ENCODE results near the gene RPS21. TPM values are rescaled to one million over a fixed set of nuclear protein-coding genes. Genes with fewer than 3 reads are reported as not detected.

Gene RPS21
- total and polyA plus RNA-seq, 2 of the 4 experiments (the other 2 are of a cell fraction) = 2,710 to 4,298 TPM

DNA sequence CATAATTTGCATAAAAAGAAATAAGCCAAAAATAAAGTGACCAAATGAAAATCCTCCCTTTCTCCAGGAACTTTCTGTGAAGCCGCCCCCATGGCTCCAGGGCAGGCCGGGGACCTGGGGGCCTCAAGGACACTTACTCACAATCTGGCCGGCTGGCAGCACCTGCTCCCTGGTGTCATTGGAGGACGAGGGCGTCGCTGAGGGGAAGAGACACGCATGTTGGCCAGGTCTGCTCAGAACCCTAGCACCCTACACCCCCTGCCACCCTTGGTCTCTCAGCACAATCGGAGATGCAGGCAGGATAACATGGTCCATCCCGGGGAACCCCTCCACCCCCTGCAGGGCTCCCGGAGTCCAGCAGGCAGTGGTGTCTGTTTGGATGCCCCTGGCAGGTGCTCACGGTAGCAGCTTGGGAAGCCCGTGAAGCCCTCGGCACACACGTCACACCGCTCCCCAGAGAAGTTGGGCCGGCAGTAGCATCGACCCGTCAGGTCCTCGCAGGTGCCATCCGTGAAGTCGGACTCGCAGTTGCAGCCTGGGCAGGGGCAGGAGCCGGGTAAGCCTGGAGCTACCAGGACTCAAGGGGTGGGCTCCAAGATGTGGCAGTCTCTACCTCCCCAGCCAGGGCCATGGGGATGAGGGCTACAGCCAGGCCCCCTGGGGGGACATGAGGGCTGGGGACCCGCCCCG lies 41.1 kb upstream of the RPS21 start:
- H3K9me3 ChIP-seq (ENCODE audit: control insufficient read depth, insufficient read depth, low read length) = peaks cover 2% of the 10 kb centered on the region

More for the DNA sequence above, 41.1 kb upstream of the RPS21 start:
- H2BK120ac ChIP-seq (ENCODE audit: low read depth, low read length) = no peak overlapping the region
- DNase-seq = no peak
- no peak overlapping the region for H2AFZ ChIP-seq (replicated peaks; ENCODE audit: low read length, poor library complexity)
- H2BK20ac ChIP-seq (ENCODE audit: low read depth, low read length) = no peak overlapping the region
- TF ChIP-seq RCOR1 (IDR thresholded peaks at IDR 0.05; ENCODE audit: insufficient replicate concordance, low read length) (no peak), USF2 (IDR thresholded peaks at IDR 0.05; ENCODE audit: low read depth, low read length) (no peak), CEBPB (IDR thresholded peaks at IDR 0.05; ENCODE audit: low read depth, low read length) (no peak), MAFK (IDR thresholded peaks at IDR 0.05; ENCODE audit: low read depth, low read length) (no peak), BHLHE40 (IDR thresholded peaks at IDR 0.05; ENCODE audit: low read depth, low read length) (no peak), MAZ (IDR thresholded peaks at IDR 0.05; ENCODE audit: borderline replicate concordance, low read depth, low read length) (no peak), ELK1 (IDR thresholded peaks at IDR 0.05; ENCODE audit: borderline replicate concordance, low read depth, low read length) (no peak), SMC3 (IDR thresholded peaks at IDR 0.05; ENCODE audit: low read depth, low read length) (no peak), FOS (IDR thresholded peaks at IDR 0.05; ENCODE audit: low read depth, low read length) (no peak), RFX5 (IDR thresholded peaks at IDR 0.05; ENCODE audit: low read depth, low read length) (no peak), POLR2A (IDR thresholded peaks at IDR 0.05; ENCODE audit: low read depth, low read length) (no peak), RAD21 (IDR thresholded peaks at IDR 0.05; ENCODE audit: low read length) (no peak), NFE2L2 (IDR thresholded peaks at IDR 0.05; ENCODE audit: low read depth, low read length) (no peak), MXI1 (IDR thresholded peaks at IDR 0.05; ENCODE audit: borderline replicate concordance, low read depth, low read length) (no peak), CHD1 (IDR thresholded peaks at IDR 0.05; ENCODE audit: low read depth, low read length) (no peak)
- TF ChIP-seq, protein P1, sequence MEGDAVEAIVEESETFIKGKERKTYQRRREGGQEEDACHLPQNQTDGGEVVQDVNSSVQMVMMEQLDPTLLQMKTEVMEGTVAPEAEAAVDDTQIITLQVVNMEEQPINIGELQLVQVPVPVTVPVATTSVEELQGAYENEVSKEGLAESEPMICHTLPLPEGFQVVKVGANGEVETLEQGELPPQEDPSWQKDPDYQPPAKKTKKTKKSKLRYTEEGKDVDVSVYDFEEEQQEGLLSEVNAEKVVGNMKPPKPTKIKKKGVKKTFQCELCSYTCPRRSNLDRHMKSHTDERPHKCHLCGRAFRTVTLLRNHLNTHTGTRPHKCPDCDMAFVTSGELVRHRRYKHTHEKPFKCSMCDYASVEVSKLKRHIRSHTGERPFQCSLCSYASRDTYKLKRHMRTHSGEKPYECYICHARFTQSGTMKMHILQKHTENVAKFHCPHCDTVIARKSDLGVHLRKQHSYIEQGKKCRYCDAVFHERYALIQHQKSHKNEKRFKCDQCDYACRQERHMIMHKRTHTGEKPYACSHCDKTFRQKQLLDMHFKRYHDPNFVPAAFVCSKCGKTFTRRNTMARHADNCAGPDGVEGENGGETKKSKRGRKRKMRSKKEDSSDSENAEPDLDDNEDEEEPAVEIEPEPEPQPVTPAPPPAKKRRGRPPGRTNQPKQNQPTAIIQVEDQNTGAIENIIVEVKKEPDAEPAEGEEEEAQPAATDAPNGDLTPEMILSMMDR (conservative IDR thresholded peaks at IDR 0.05; ENCODE audit: low read depth, low read length) = no peak
- no peaks in the 10 kb centered on the region for H4K20me1 ChIP-seq (ENCODE audit: insufficient read depth, low read length)
- peaks cover 2% of the 10 kb centered on the region; the same call in 1 of the 2 replicates for H3K9me1 ChIP-seq (ENCODE audit: insufficient read depth, low read length)
- no peak overlapping the region for H3K14ac ChIP-seq (replicated peaks; ENCODE audit: low read depth, low read length)
- H2AK5ac ChIP-seq (ENCODE audit: low read depth, low read length) = no peak overlapping the region; the same call in 1 of the 2 replicates
- no TSS peak for BruUV-seq (replicated peaks)
- no peak overlapping the region for H3K56ac ChIP-seq (ENCODE audit: extremely low read depth, insufficient read depth, low read length)
- no peak overlapping the region for H3K4me3 ChIP-seq (ENCODE audit: insufficient read depth, low read depth, low read length)
- no peak overlapping the region for H4K5ac ChIP-seq (ENCODE audit: low read depth, low read length)
- no peak overlapping the region for H3K4ac ChIP-seq (ENCODE audit: low read depth, low read length)
- H3K18ac ChIP-seq (ENCODE audit: low read depth, low read length) = no peak overlapping the region
- no peak overlapping the region for H3K27ac ChIP-seq (ENCODE audit: insufficient read depth, low read length)
- H3K27me3 ChIP-seq (ENCODE audit: control insufficient read depth, insufficient read depth, low read length) = no peaks in the 10 kb centered on the region
- in situ Hi-C loops (cut with MboI; ENCODE audit: low sequenced_read_pairs) = no loop called here
- intact Hi-C loops (cut with micrococcal nuclease) = no loop called here
- no peak overlapping the region for H3K9ac ChIP-seq (ENCODE audit: low read depth, low read length)
- no peak overlapping the region for H2AK9ac ChIP-seq (replicated peaks; ENCODE audit: low read depth, low read length, poor library complexity)
- H2BK15ac ChIP-seq (ENCODE audit: low read depth, low read length) = no peak overlapping the region
- no peak overlapping the region for H2BK5ac ChIP-seq (ENCODE audit: low read depth, low read length, poor library complexity, severe bottlenecking)
- ATAC-seq (ENCODE audit: low read depth) = no peak
- WGBS, 2 experiments (ENCODE audit: extremely low coverage in 2 of 2, insufficient read length in 1 of 2) = 86% methylated on average over 7 of the region's 25 CpGs; no CpG with 5 or more reads in 1 of the 2 experiments
- no peaks in the 10 kb centered on the region; the same call in 1 of the 2 replicates for H3K4me1 ChIP-seq (ENCODE audit: control insufficient read depth, insufficient read depth, low read length)
- POLR2A ChIA-PET (ENCODE audit: unreplicated experiment) = no interaction called here
- H3K23ac ChIP-seq (ENCODE audit: low read depth, low read length) = no peak overlapping the region
- no peak overlapping the region for H3K4me2 ChIP-seq (ENCODE audit: low read depth, low read length)
- H4K91ac ChIP-seq (ENCODE audit: insufficient read depth, low read depth, low read length) = no peak overlapping the region
- dilution Hi-C loops (cut with HindIII; ENCODE audit: low sequenced_read_pairs, unreplicated experiment) = no loop called here
- H3K79me1 ChIP-seq (ENCODE audit: low read depth in 1 of 2, low read length in 2 of 2) = no peaks in the 10 kb centered on the region
- H4K8ac ChIP-seq (ENCODE audit: low read depth in 2 of 2, low read length in 2 of 2) = no peak overlapping the region
- peaks cover 4% of the 10 kb centered on the region; the same call in 1 of the 2 replicates for H3K36me3 ChIP-seq (ENCODE audit: control insufficient read depth, insufficient read depth, low read length)
- CTCF ChIA-PET = no interaction called here

All from IMR-90 (cell line).